Measurements from ENCODE around the gene GORASP2.
"Not testable (repeated sequence)": the region's sequence is repeated elsewhere in the genome, so short reads cannot be mapped to it uniquely, and the experiment has no call there.

The GORASP2 gene

GRCh38 chr2:170928824-170929685 lies at the start of gene GORASP2:
TSS of gene GORASP2 (plus strand) at chr2:170929253. CDS start at chr2:170929341, 88 bp downstream.
- DNase-seq = peak; percentile 100

- no peak for DNase-seq
Measured at GRCh38 chr2:170881840-170882239, 47.2 kb upstream of the GORASP2 start.

- DNase-seq = no peak
Measured at GRCh38 chr2:170882758-170883157, 46.3 kb upstream of the GORASP2 start.

- DNase-seq = no peak
Measured at GRCh38 chr2:170883683-170884082, 45.4 kb upstream of the GORASP2 start.

- no peak for DNase-seq
Measured at GRCh38 chr2:170885130-170885791, 43.8 kb upstream of the GORASP2 start.

- DNase-seq = no peak
Measured at GRCh38 chr2:170886386-170886785, 42.7 kb upstream of the GORASP2 start.

- DNase-seq = no peak
Measured at GRCh38 chr2:170887496-170887895, 41.6 kb upstream of the GORASP2 start.

GRCh38 chr2:170887896-170888295 lies 41.2 kb upstream of the GORASP2 start:
- no peak for DNase-seq

- DNase-seq = no peak
Measured at GRCh38 chr2:170891893-170892292, 37.2 kb upstream of the GORASP2 start.

GRCh38 chr2:170892391-170892951 lies 36.6 kb upstream of the GORASP2 start:
- DNase-seq = no peak

GRCh38 chr2:170895023-170895757 lies 33.9 kb upstream of the GORASP2 start:
- no peak for DNase-seq

- DNase-seq = no peak
Measured at GRCh38 chr2:170896622-170897021, 32.4 kb upstream of the GORASP2 start.

GRCh38 chr2:170897108-170897507 lies 31.9 kb upstream of the GORASP2 start:
- DNase-seq = no peak

- no peak for DNase-seq
Measured at GRCh38 chr2:170905864-170906263, 23.2 kb upstream of the GORASP2 start.

GRCh38 chr2:170911314-170911889 lies 17.7 kb upstream of the GORASP2 start:
- no peak for DNase-seq

- not testable (repeated sequence) for DNase-seq
Measured at GRCh38 chr2:170914994-170915666, 13.9 kb upstream of the GORASP2 start.

GRCh38 chr2:170917219-170917913 lies 11.7 kb upstream of the GORASP2 start:
- no peak for DNase-seq

- no peak for DNase-seq
Measured at GRCh38 chr2:170917957-170918356, 11.1 kb upstream of the GORASP2 start.

- DNase-seq = not testable (repeated sequence)
Measured at GRCh38 chr2:170921873-170922272, 7.2 kb upstream of the GORASP2 start.

GRCh38 chr2:170922634-170923494 lies 6.2 kb upstream of the GORASP2 start:
- no peak for DNase-seq

GRCh38 chr2:170923799-170924198 lies 5.3 kb upstream of the GORASP2 start:
- DNase-seq = no peak
